C4-2B (cell line): ENCODE results near the gene ZNF780B.

Experiments
- CTCF ChIP-seq: fragments of 450-650 bp; conservative IDR thresholded peaks from 2 replicates; pipeline ENCODE4 v1.5.1; 2017; ENCODE audit warnings: mild to moderate bottlenecking
- ZFX ChIP-seq: fragments of 450-650 bp; IDR thresholded peaks from 2 replicates; pipeline ENCODE4 v1.6.1; 2017

GRCh38 chr19:40084948-40085347 is 28.9 kb upstream of the ZNF780B start:
- TF ChIP-seq CTCF = no peak
- TF ChIP-seq ZFX = no peak
